ACHN (cell line): Measurements from ENCODE around the gene PPP6R3.

Experiments
- DNase-seq: peaks from one replicate; pipeline ENCODE4 v3.0.0-alpha.2; 2015
- in situ Hi-C: cut with HindIII; loops from 2 replicates; pipeline ENCODE4 v1.10.0; 2017; ENCODE audit warnings: low sequenced_read_pairs, low pct_ligation_motif_present, low pct_unique_long_range_greater_than_20kb

Gene PPP6R3

GRCh38 chr11:68509066-68509465 is 48.5 kb downstream of the PPP6R3 start:
- in situ Hi-C loops: no loop called here
- DNase-seq: no peak

- DNase-seq: no peak
- in situ Hi-C loops: no loop called here
Observed at GRCh38 chr11:68513930-68514487, 53.5 kb downstream of the PPP6R3 start.

- in situ Hi-C loops: no loop called here
- no peak for DNase-seq
Observed at GRCh38 chr11:68517121-68517741, 56.7 kb downstream of the PPP6R3 start.

- in situ Hi-C loops: no loop called here
- DNase-seq: no peak
Observed at GRCh38 chr11:68518191-68518590, 57.6 kb downstream of the PPP6R3 start.

GRCh38 chr11:68521969-68522652 is 61.6 kb downstream of the PPP6R3 start:
- in situ Hi-C loops: no loop called here
- no peak for DNase-seq

- in situ Hi-C loops: no loop called here
- DNase-seq: no peak
Observed at GRCh38 chr11:68523033-68523432, 62.5 kb downstream of the PPP6R3 start.

- DNase-seq: no peak
- in situ Hi-C loops: no loop called here
Observed at GRCh38 chr11:68523743-68524142, 63.2 kb downstream of the PPP6R3 start.

- no peak for DNase-seq
- in situ Hi-C loops: no loop called here
Observed at GRCh38 chr11:68524213-68524612, 63.7 kb downstream of the PPP6R3 start.

GRCh38 chr11:68524681-68525080 is 64.1 kb downstream of the PPP6R3 start:
- in situ Hi-C loops: no loop called here

GRCh38 chr11:68525336-68525735 is 64.8 kb downstream of the PPP6R3 start:
- in situ Hi-C loops: no loop called here

More at GRCh38 chr11:68524681-68525080, 64.1 kb downstream of the PPP6R3 start:
- DNase-seq: no peak

GRCh38 chr11:68525930-68526329 is 65.4 kb downstream of the PPP6R3 start:
- in situ Hi-C loops: no loop called here
- DNase-seq: peak; percentile 79

More at GRCh38 chr11:68525336-68525735, 64.8 kb downstream of the PPP6R3 start:
- DNase-seq: no peak

- in situ Hi-C loops: no loop called here
- no peak for DNase-seq
Observed at GRCh38 chr11:68527585-68527984, 67.0 kb downstream of the PPP6R3 start.

- DNase-seq: no peak
- in situ Hi-C loops: no loop called here
Observed at GRCh38 chr11:68528630-68529029, 68.1 kb downstream of the PPP6R3 start.

GRCh38 chr11:68531129-68531693 is 70.7 kb downstream of the PPP6R3 start:
- in situ Hi-C loops: no loop called here
- no peak for DNase-seq

GRCh38 chr11:68532727-68533369 is 72.3 kb downstream of the PPP6R3 start:
- in situ Hi-C loops: no loop called here
- DNase-seq: no peak

GRCh38 chr11:68533945-68534344 is 73.4 kb downstream of the PPP6R3 start:
- no peak for DNase-seq
- in situ Hi-C loops: no loop called here

- no peak for DNase-seq
- in situ Hi-C loops: no loop called here
Observed at GRCh38 chr11:68535098-68535497, 74.5 kb downstream of the PPP6R3 start.

GRCh38 chr11:68536706-68537105 is 76.2 kb downstream of the PPP6R3 start:
- DNase-seq: no peak
- in situ Hi-C loops: no loop called here

GRCh38 chr11:68538025-68538424 is 77.5 kb downstream of the PPP6R3 start:
- in situ Hi-C loops: no loop called here
- no peak for DNase-seq
